HEK293T (cell line): ENCODE measurements around the gene USP21.

ENCODE experiments used
- ARNT ChIP-seq: fragments of 450-650 bp; IDR thresholded peaks from 2 replicates; pipeline ENCODE4 v1.6.1; 2017; ENCODE audit warnings: mild to moderate bottlenecking
- BHLHE40 ChIP-seq: fragments of 450-650 bp; IDR thresholded peaks from 2 replicates; pipeline ENCODE4 v1.6.1; 2016; ENCODE audit warnings: mild to moderate bottlenecking, moderate library complexity, borderline replicate concordance
- CTBP1 ChIP-seq: fragments of 450-650 bp; IDR thresholded peaks from 2 replicates; pipeline ENCODE4 v1.6.1; 2016; ENCODE audit warnings: borderline replicate concordance
- ELF4 ChIP-seq: fragments of 450-650 bp; IDR thresholded peaks from 2 replicates; pipeline ENCODE4 v1.6.1; 2017; ENCODE audit warnings: antibody characterized with exemption
- FOXA1 ChIP-seq: fragments of 450-650 bp; IDR thresholded peaks from 2 replicates; pipeline ENCODE4 v1.6.1; 2016; ENCODE audit warnings: mild to moderate bottlenecking
- FOXK2 ChIP-seq: fragments of 450-650 bp; IDR thresholded peaks from 2 replicates; pipeline ENCODE4 v1.6.1; 2016; ENCODE audit warnings: mild to moderate bottlenecking
- FOXM1 ChIP-seq: fragments of 450-650 bp; IDR thresholded peaks from 2 replicates; pipeline ENCODE4 v1.6.1; 2017; ENCODE audit warnings: mild to moderate bottlenecking, borderline replicate concordance
- L3MBTL2 ChIP-seq: fragments of 450-650 bp; conservative IDR thresholded peaks from 2 replicates; pipeline ENCODE4 v1.6.1; 2016; ENCODE audit warnings: mild to moderate bottlenecking
- LEF1 ChIP-seq: fragments of 450-650 bp; IDR thresholded peaks from 2 replicates; pipeline ENCODE4 v1.6.1; 2017; ENCODE audit warnings: mild to moderate bottlenecking, borderline replicate concordance
- NFRKB ChIP-seq: fragments of 450-650 bp; IDR thresholded peaks from 2 replicates; pipeline ENCODE4 v1.6.1; 2016; ENCODE audit warnings: mild to moderate bottlenecking, moderate library complexity
- SP1 ChIP-seq: fragments of 450-650 bp; IDR thresholded peaks from 2 replicates; pipeline ENCODE4 v1.6.1; 2017
- SUZ12 ChIP-seq: fragments of 450-650 bp; IDR thresholded peaks from 2 replicates; pipeline ENCODE4 v1.6.1; 2016; ENCODE audit warnings: mild to moderate bottlenecking
- TARDBP ChIP-seq: fragments of 450-650 bp; IDR thresholded peaks from 2 replicates; pipeline ENCODE4 v1.6.1; 2016
- ZNF384 ChIP-seq: fragments of 450-650 bp; IDR thresholded peaks from 2 replicates; pipeline ENCODE4 v1.6.1; 2016

- TF ChIP-seq LEF1 (no peak), FOXK2 (no peak), SUZ12 (no peak), TARDBP (no peak), NFRKB (no peak), FOXA1 (no peak), ZNF384 (no peak), SP1 (no peak), FOXM1 (no peak), BHLHE40 (no peak), CTBP1 (no peak), ARNT (no peak), ELF4 (no peak), L3MBTL2 (no peak)
These were observed 30.5 kb upstream of the USP21 start for GRCh38 chr1:161128591-161129420.
